IPS-20b (cell line): ENCODE results near the gene HTR2B.
"Not testable (repeated sequence)": the region's sequence is repeated elsewhere in the genome, so short reads cannot be mapped to it uniquely, and the experiment has no call there.

Source experiments
- H3K27ac ChIP-seq: one replicate; pipeline ENCODE4 v1.5.1; 2013; ENCODE audit warnings: low read length
- H3K27me3 ChIP-seq: 2 replicates; pipeline ENCODE4 v1.6.1; 2013; ENCODE audit warnings: mild to moderate bottlenecking, low read length, inconsistent platforms; ENCODE audit not compliant: insufficient read depth
- H3K36me3 ChIP-seq: 2 replicates; pipeline ENCODE4 v1.6.1; 2013; ENCODE audit warnings: low read depth, mild to moderate bottlenecking, inconsistent platforms, low read length, moderate library complexity; ENCODE audit not compliant: insufficient read depth
- H3K4me1 ChIP-seq: 2 replicates; pipeline ENCODE4 v1.6.1; 2013; ENCODE audit warnings: mild to moderate bottlenecking, control low read depth, inconsistent platforms, low read length, moderate library complexity; ENCODE audit not compliant: insufficient read depth
- H3K4me3 ChIP-seq: 2 replicates; pipeline ENCODE4 v1.5.1; 2013; ENCODE audit warnings: mild to moderate bottlenecking, low read length, inconsistent platforms
- H3K9ac ChIP-seq: 2 replicates; pipeline ENCODE4 v1.6.1; 2013; ENCODE audit warnings: low read depth, mild to moderate bottlenecking, inconsistent platforms, low read length, moderate library complexity
- H3K9me3 ChIP-seq: 2 replicates; pipeline ENCODE4 v1.6.1; 2013; ENCODE audit warnings: mild to moderate bottlenecking, low read depth, low read length, inconsistent platforms; ENCODE audit not compliant: insufficient read depth

Gene HTR2B

GRCh38 chr2:231068525-231069222 lies 56.2 kb downstream of the HTR2B start:
- Histone ChIP-seq H3K4me3 (no peak overlapping the region), H3K9me3 (no peaks in the 10 kb centered on the region), H3K27me3 (no peaks in the 10 kb centered on the region), H3K27ac (no peak overlapping the region), H3K4me1 (no peaks in the 10 kb centered on the region), H3K36me3 (peaks cover 96% of the 10 kb centered on the region), H3K9ac (no peak overlapping the region)

DNA sequence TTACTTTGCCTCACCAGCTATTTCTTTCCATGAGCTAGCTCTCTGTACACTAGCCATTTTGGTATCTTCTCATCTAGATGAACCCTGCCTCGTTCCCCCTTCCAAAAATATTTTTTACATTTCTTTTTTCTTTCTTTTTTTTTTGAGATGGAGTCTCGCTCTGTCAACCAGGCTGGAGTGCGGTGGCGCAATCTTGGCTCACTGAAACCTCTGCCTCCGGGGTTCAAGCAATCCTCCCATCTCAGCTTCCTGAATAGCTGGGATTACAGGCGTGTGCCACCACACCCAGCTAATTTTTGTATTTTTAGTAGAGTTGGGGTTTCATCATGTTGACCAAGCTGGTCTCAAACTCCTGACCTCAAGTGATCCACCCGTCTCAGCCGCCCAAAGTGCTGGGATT lies 57.3 kb downstream of the HTR2B start:
- not testable (repeated sequence) for H3K9ac ChIP-seq, H3K4me1 ChIP-seq, H3K27ac ChIP-seq, H3K27me3 ChIP-seq, H3K9me3 ChIP-seq, H3K4me3 ChIP-seq
- peaks cover 96% of the 10 kb centered on the region for H3K36me3 ChIP-seq

DNA sequence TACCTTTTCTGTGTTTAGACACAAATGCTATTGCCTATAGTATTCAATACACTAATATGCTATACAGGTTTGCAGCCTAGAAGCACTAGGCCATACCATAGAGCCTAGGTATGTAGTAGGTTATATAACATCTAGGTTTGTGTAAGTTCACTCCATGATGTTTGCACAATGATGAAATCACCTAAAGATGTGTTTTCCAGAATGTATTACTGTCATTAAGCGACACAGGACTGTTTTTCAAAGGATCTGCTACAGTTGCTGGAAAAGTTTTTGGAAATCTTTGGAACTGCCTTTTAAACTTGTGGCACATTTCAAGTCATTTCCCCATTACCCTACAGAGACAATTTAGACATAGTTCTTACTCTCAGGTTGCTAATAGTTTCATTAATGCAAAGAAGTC lies 58.9 kb downstream of the HTR2B start:
- Histone ChIP-seq H3K4me3 (no peak overlapping the region), H3K9me3 (no peaks in the 10 kb centered on the region), H3K27ac (no peak overlapping the region), H3K27me3 (no peaks in the 10 kb centered on the region), H3K4me1 (no peaks in the 10 kb centered on the region), H3K36me3 (peaks cover 97% of the 10 kb centered on the region), H3K9ac (no peak overlapping the region)

DNA sequence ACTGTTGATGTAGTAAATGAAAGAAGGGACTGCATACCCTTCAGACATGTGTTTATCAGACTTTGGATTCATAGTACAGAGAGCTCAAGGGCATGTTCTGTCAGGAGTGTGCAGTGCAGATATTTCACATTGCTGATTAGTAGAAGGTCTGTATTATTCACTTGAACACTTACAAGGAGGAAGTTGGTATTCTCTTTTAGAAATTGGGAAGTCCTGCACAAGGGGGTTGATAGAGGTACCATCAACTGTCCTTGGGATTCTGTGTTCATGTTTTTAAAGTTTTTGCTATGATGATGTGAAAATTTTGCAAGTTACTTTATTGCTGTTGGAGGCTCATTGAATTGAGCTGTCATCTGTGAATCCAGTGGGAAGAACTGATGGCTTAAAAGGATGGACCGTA lies 61.5 kb downstream of the HTR2B start:
- no peak overlapping the region for H3K27ac ChIP-seq
- H3K4me3 ChIP-seq = no peak overlapping the region
- peaks cover 73% of the 10 kb centered on the region for H3K36me3 ChIP-seq
- H3K9me3 ChIP-seq = no peaks in the 10 kb centered on the region
- no peaks in the 10 kb centered on the region for H3K27me3 ChIP-seq
- 0 out of 2 replicates have a peak, but pooled peaks cover 3% of the 10 kb centered on the region for H3K4me1 ChIP-seq
- no peak overlapping the region for H3K9ac ChIP-seq

DNA sequence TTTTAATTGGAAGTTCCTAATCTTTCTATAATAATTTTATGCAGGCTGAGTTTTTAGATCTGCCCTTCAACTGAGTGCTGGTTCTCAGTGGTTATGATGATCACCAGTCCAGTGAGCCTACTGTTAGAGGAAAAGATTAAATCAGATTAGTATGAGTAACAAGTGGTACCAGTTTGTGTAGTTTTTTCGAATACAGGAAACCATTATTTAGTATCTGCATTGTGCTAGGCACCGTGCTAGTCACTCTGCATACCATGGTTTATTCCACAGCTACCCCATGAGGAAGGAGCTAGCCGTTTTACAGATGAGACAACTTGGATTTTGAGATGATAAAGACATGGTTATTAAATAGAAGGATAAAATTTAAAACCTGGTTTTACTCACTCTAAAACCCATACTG lies 62.1 kb downstream of the HTR2B start:
- peaks cover 67% of the 10 kb centered on the region for H3K36me3 ChIP-seq
- no peak overlapping the region for H3K9ac ChIP-seq
- no peaks in the 10 kb centered on the region for H3K9me3 ChIP-seq
- no peak overlapping the region for H3K4me3 ChIP-seq
- 0 out of 2 replicates have a peak, but pooled peaks cover 3% of the 10 kb centered on the region for H3K4me1 ChIP-seq
- H3K27ac ChIP-seq = no peak overlapping the region
- H3K27me3 ChIP-seq = no peaks in the 10 kb centered on the region

GRCh38 chr2:231059756-231060155 lies 65.1 kb downstream of the HTR2B start:
- Histone ChIP-seq H3K9ac (no peak overlapping the region), H3K36me3 (peaks cover 40% of the 10 kb centered on the region), H3K9me3 (no peaks in the 10 kb centered on the region), H3K27ac (no peak overlapping the region), H3K27me3 (peaks cover under 1% of the 10 kb centered on the region; the same call in 1 of the 2 replicates), H3K4me1 (0 out of 2 replicates have a peak, but pooled peaks cover 3% of the 10 kb centered on the region), H3K4me3 (no peak overlapping the region)

DNA sequence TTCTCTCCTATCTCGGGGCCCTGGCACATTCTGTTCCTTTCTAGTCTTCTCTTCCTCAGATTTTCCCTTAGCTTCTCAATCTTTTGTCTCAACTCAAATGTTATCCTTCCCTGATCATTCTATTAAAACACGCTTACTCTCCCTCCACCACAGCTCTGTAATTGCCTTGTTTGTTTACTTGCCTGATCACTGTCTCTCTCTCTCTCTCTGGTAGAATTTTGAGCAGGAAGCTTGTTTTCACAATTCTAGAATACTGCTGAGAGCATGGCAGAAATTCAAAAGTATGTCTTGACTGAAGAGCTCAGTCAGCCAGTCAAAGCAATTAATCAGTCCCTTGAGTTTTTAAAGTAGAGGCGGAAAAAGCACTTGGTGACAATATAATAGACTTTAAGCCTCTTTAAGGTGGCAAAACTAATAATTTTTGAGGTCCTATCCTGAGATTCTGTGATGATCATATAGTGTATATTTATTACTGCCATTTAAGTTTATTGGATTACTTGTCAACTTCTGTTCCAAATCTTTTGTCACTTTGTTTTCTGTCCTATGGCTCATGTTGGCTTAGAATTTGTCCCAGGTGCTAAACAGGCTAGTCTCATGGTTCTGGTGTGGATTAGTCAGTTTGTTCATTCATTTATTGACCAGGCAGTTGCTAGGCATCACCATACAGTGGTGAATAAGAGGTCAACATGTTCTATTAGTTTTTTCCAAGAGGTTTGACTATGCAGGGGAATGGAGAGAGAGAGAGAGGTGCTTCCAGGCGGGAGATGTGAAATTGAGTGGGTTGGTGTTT lies 65.9 kb downstream of the HTR2B start:
- Histone ChIP-seq H3K9ac (0 out of 2 replicates have a peak overlapping the region, but pooled peaks have one; percentile 95), H3K9me3 (no peaks in the 10 kb centered on the region), H3K4me3 (peak overlapping the region; percentile 26; the same call in 1 of the 2 replicates), H3K36me3 (peaks cover 32% of the 10 kb centered on the region), H3K27ac (no peak overlapping the region), H3K27me3 (peaks cover 9% of the 10 kb centered on the region), H3K4me1 (0 out of 2 replicates have a peak, but pooled peaks cover 3% of the 10 kb centered on the region)
